ENCODE measurements around the gene HIGD2A. TPM values are rescaled to one million over a fixed set of nuclear protein-coding genes. Genes with fewer than 3 reads are reported as not detected.

Gene HIGD2A
- total and polyA plus RNA-seq, 7 donors = 201 to 457 (median 235) TPM

DNA sequence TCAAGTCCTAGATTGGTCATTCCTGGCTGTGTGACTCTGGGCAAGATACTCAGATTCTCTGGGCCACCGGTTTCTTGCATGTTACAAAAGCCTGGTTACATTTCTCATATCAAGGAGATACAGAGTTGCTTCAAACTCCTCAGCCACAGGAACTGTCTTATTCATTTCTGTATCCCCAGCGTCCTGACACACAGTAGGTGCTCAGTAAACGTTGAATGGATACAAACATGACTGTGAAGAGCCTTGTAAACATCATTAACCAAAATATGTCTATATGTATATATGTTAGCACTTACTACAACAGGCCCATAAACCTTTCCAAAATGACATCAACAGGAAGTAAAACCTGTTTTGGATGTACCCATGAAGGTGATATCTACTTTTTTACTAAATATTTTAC lies 26.2 kb downstream of the HIGD2A start:
- no peak for DNase-seq
- intact Hi-C loops (cut with DNase I) = loop anchor here (5.0 to 10.0 kb wide), 2 partner anchors 160 to 233 kb away; partner anchors contain the start of gene TSPAN17
- Histone ChIP-seq H3K27me3 (no peaks in the 10 kb centered on the region), H3K9me3 (no peaks in the 10 kb centered on the region), H3K36me3 (peaks cover 0 to 13% (median 5%) of the 10 kb centered on the region in 4 donors), H3K4me3 (peak overlapping the region in 3 of 4 donors; percentile 87 to 100 (median 92)), H3K4me1 (peaks cover 0 to 53% (median 38%) of the 10 kb centered on the region in 4 donors), H3K27ac (peak overlapping the region; percentile 92 to 95 (median 94))
- TF ChIP-seq, protein P1, sequence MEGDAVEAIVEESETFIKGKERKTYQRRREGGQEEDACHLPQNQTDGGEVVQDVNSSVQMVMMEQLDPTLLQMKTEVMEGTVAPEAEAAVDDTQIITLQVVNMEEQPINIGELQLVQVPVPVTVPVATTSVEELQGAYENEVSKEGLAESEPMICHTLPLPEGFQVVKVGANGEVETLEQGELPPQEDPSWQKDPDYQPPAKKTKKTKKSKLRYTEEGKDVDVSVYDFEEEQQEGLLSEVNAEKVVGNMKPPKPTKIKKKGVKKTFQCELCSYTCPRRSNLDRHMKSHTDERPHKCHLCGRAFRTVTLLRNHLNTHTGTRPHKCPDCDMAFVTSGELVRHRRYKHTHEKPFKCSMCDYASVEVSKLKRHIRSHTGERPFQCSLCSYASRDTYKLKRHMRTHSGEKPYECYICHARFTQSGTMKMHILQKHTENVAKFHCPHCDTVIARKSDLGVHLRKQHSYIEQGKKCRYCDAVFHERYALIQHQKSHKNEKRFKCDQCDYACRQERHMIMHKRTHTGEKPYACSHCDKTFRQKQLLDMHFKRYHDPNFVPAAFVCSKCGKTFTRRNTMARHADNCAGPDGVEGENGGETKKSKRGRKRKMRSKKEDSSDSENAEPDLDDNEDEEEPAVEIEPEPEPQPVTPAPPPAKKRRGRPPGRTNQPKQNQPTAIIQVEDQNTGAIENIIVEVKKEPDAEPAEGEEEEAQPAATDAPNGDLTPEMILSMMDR (IDR thresholded peaks at IDR 0.05) = no peak
- TF ChIP-seq POLR2A (IDR thresholded peaks at IDR 0.05) (no peak), POLR2AphosphoS5 (IDR thresholded peaks at IDR 0.05) (no peak), EP300 (IDR thresholded peaks at IDR 0.05) (no peak)
- WGBS, 2 donors = 38 to 68% methylated on average over 3 of the region's 3 CpGs

DNA sequence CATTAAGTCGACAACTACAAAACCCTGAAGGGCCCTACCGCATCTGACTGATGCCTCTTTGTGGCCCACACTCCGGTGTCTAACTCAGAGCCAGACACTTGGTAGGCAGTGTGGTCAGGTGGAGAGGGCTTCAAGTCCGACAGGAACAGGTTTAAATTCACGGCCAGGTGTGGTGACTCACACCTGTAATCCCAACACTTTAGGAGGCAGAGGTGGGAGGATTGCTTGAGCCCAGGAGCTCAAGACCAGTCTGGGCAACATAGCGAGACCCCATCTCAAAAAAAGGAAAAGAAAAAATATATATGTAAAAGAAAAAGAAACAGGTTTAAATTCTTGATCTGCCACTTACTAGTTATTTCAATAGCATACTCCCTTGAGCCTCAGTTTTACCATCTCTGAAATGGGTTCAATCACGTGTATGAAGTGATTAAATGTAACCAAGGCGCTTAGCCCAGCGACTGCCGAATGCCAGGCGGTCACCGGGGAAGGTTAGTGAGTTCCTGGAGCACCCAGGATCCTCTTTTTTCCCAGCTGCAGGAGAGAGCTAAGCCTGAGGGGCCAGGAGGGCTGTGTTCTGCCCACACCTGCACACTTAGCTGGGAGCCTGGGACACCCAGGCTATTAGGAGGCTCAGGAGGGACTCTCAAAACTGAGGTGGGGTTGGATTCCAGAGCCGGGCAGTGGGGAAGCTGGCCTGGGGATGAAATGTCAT lies 26.8 kb downstream of the HIGD2A start:
- H3K4me3 ChIP-seq = peak overlapping the region; percentile 85 to 100 (median 90)
- no peak for DNase-seq
- no peaks in the 10 kb centered on the region for H3K9me3 ChIP-seq
- H3K27me3 ChIP-seq = no peaks in the 10 kb centered on the region
- TF ChIP-seq POLR2AphosphoS5 (IDR thresholded peaks at IDR 0.05) = no peak
- TF ChIP-seq, protein P1 (IDR thresholded peaks at IDR 0.05) = no peak
- no peak for TF ChIP-seq EP300 (IDR thresholded peaks at IDR 0.05)
- no peak for TF ChIP-seq POLR2A (IDR thresholded peaks at IDR 0.05)
- H3K36me3 ChIP-seq = peaks cover 0 to 7% (median 0%) of the 10 kb centered on the region in 4 donors
- intact Hi-C loops (cut with DNase I) = loop anchor here (5.0 to 10.0 kb wide), 2 partner anchors 159 to 232 kb away; partner anchors contain the start of gene TSPAN17
- H3K27ac ChIP-seq = peak overlapping the region; percentile 92 to 95 (median 94)
- 43 to 72% methylated on average over 13 of the region's 13 CpGs for WGBS, 2 donors
- peaks cover 0 to 53% (median 38%) of the 10 kb centered on the region in 4 donors for H3K4me1 ChIP-seq

DNA sequence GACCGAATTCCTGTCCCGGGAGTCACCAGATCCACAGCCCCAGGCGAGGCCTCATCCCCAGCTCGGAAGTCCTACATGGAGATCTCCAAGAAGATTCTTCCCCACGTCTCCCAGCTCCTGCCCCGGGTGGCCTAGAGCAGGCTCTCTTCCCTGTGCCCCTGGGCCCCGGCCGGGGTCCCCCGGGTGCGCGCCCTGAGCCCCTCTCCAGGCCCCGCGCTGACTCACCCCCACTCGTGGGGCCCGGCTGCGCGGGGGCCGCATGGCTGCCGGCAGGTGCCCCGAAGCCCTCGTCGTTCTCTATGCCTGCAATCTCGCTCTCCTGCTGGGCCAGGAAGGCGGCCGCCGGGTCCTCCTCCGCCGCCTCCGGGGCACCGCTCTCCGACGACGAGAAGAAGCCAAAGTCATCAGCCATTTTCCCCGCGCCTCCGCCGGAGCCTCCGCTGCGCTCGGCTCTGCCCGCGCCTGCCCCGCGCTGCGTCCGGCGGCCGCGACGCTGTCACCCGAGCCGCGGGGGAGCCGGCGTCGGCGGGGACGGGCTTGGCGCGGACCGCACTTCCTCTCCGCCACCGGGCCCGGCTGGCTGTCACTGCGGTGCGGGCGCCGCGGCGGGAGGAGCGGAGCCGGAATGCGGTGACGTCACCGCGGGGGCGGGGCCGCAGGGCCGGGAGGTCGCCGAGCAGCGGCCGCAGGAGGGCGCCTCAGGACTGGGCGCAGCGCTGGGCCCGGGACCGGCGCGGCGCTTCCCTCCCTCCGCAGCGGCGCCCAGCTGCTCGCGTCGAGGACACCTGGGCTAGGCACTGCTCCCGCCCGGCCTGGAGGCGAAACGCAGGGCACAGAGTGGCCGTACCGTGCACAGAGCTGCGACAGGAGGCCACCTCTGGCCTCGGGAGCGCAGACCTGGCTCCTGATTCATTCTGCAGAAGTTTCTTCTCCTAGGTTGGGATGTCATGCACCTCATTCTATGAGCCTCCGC lies 27.7 kb downstream of the HIGD2A start, which contains the start of gene CLTB:
Gene CLTB (minus strand): TSS at position 588 of the 973 bp plus-strand sequence. CDS start 176 bp downstream, at position 412.
- Histone ChIP-seq H3K27ac (peak within 1 kb of the TSS; percentile 92 to 95 (median 94)), H3K4me3 (peak within 1 kb of the TSS; percentile 85 to 100 (median 90)), H3K4me1 (peaks cover 0 to 48% (median 38%) of the 10 kb centered on the region in 4 donors), H3K9me3 (no peaks in the 10 kb centered on the region), H3K27me3 (no peaks in the 10 kb centered on the region), H3K36me3 (no peaks in the 10 kb centered on the region)
- DNase-seq = peak; percentile 95
- intact Hi-C loops (cut with DNase I) = loop anchor here (1.0 to 10.0 kb wide), 6 partner anchors 27 to 231 kb away; partner anchors contain the start of genes ARL10, FAF2, HIGD2A and NOP16
- peak; percentile 65 to 88 (median 80) for TF ChIP-seq POLR2AphosphoS5 (IDR thresholded peaks at IDR 0.05)
- no peak for TF ChIP-seq POLR2A (IDR thresholded peaks at IDR 0.05)
- TF ChIP-seq, protein P1 (IDR thresholded peaks at IDR 0.05) = peak in 1 of 4 experiments; percentile 69
- no peak for TF ChIP-seq EP300 (IDR thresholded peaks at IDR 0.05)
- WGBS, 2 donors = 1 to 2% methylated on average over 107 of the region's 107 CpGs

DNA sequence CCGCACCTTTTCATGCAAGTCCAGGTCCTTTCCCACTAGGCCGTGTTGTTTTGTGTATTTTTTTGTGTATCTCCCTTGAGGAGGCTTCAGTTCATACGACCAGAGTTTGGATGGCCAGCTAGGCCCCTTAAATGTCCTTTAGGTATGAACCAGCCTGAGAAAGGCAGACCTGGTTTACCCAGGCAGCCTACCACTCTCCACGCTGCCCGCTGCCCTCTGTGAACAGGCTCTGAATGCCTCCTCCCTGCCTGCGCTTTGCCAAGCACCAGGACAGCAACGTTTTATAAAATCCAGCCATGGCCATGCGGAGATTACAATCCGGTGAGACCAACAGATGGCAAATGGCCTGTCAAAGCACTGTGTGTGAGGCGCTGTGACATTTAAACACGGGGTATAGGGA lies 28.4 kb downstream of the HIGD2A start:
- TF ChIP-seq, protein P1 (IDR thresholded peaks at IDR 0.05) = no peak
- TF ChIP-seq POLR2AphosphoS5 (IDR thresholded peaks at IDR 0.05) (no peak), POLR2A (IDR thresholded peaks at IDR 0.05) (no peak)
- Histone ChIP-seq H3K27ac (peak overlapping the region; percentile 92 to 95 (median 94)), H3K9me3 (no peaks in the 10 kb centered on the region), H3K4me3 (peak overlapping the region in 3 of 4 donors; percentile 87 to 100 (median 92)), H3K4me1 (peaks cover 0 to 43% (median 38%) of the 10 kb centered on the region in 4 donors), H3K27me3 (no peaks in the 10 kb centered on the region), H3K36me3 (no peaks in the 10 kb centered on the region)
- 85 to 86% methylated on average over 11 of the region's 11 CpGs for WGBS, 2 donors
- intact Hi-C loops (cut with DNase I) = loop anchor here (1.0 to 10.0 kb wide), 6 partner anchors 28 to 230 kb away; partner anchors contain the start of genes ARL10, FAF2, HIGD2A and NOP16
- DNase-seq = no peak
